ENCODE measurements around the gene RAB11FIP4. TPM values are rescaled to one million over a fixed set of nuclear protein-coding genes. Genes with fewer than 3 reads are reported as not detected.

Gene RAB11FIP4
- total RNA-seq, 4 donors from 2014 or later, result 41.0 to 173 (median 53.7) TPM

DNA sequence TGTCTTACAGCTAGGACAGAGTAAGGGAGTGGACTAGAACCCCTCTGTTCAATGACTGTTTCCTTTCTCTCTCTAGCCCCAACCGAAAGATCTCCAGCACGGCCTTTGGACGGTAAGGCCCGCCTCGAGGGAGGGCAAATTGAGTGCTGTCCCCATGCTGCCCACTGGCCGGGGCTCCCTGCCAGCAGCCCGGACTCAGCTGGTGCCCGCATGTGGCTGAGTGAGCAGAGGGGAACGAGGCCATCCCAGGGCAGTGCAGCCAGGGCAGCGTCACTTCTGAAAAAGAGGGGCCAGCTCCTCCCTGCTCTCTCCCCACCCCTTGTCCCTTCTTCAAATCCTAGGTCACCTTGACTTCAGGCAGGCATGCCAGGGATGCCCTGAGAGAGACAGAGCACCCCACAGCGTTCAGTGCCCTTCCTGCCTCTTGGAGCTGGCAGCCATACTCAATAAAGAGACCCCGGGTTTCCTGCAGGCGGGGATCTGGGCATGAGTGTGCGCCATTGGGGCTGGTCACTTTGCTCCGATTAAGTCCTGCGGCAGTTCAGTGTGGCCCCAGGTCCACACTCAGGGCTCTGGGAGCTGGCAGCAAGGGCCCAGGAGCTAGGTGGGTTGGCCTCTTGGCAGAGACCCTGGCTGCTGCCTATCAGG is 130.9 kb downstream of the RAB11FIP4 start:
- Histone ChIP-seq H3K27ac (no peak overlapping the region), H3K27me3 (no peaks in the 10 kb centered on the region), H3K36me3 (peaks cover 0 to 18% (median 0%) of the 10 kb centered on the region in 4 donors), H3K4me3 (no peak overlapping the region), H3K4me1 (no peaks in the 10 kb centered on the region), H3K9me3 (no peaks in the 10 kb centered on the region)
- in situ Hi-C loops (cut with MboI; ENCODE audit: low pct_ligation_motif_present in 1 of 4, low pct_unique_long_range_greater_than_20kb in 1 of 4, low sequenced_read_pairs in 3 of 4), result no loop called here
- no peak for DNase-seq
- TF ChIP-seq POLR2A (IDR thresholded peaks at IDR 0.05), result no peak
- TF ChIP-seq, protein P1, sequence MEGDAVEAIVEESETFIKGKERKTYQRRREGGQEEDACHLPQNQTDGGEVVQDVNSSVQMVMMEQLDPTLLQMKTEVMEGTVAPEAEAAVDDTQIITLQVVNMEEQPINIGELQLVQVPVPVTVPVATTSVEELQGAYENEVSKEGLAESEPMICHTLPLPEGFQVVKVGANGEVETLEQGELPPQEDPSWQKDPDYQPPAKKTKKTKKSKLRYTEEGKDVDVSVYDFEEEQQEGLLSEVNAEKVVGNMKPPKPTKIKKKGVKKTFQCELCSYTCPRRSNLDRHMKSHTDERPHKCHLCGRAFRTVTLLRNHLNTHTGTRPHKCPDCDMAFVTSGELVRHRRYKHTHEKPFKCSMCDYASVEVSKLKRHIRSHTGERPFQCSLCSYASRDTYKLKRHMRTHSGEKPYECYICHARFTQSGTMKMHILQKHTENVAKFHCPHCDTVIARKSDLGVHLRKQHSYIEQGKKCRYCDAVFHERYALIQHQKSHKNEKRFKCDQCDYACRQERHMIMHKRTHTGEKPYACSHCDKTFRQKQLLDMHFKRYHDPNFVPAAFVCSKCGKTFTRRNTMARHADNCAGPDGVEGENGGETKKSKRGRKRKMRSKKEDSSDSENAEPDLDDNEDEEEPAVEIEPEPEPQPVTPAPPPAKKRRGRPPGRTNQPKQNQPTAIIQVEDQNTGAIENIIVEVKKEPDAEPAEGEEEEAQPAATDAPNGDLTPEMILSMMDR (IDR thresholded peaks at IDR 0.05), result no peak
- TF ChIP-seq POLR2AphosphoS5 (IDR thresholded peaks at IDR 0.05), result no peak
- no peak for TF ChIP-seq EP300 (IDR thresholded peaks at IDR 0.05; ENCODE audit: low read depth)
- intact Hi-C loops (cut with DNase I; ENCODE audit: low total_unique reads), result no loop called here
- WGBS, 2 donors (ENCODE audit: low coverage in 1 of 2), result 87 to 96% methylated on average over 5 to 16 of the region's 16 CpGs

DNA sequence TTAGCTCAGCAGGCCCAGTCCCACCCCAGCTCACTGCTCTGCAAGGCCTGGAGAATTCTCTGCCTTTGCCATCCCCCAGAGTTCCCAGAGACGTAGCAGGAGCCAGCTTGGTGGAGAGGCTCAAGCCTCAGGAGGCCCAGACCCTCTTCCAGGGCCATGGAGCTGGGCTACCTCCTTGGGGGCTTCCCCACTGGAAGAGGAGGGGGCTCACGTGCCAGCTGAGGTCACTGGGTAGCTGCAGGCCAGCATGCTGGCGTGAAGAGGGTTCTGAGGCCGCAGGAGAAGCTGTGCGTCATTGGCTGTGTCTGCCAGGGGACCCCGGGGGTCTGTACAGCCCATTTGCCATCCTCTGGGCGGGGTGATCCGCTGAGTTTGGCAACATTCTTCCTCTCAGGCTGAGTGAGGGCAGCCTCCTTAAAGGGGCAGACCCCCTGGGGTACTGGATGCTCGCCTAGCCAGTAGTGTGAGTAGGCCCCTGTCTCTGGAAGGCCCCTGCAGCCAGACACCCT is 131.6 kb downstream of the RAB11FIP4 start:
- WGBS, 2 donors (ENCODE audit: low coverage in 1 of 2), result 99% methylated on average over 9 of the region's 9 CpGs; no CpG with 5 or more reads in 1 of the 2 donors
- intact Hi-C loops (cut with DNase I; ENCODE audit: low total_unique reads) (no loop called here), in situ Hi-C loops (cut with MboI; ENCODE audit: low pct_ligation_motif_present in 1 of 4, low pct_unique_long_range_greater_than_20kb in 1 of 4, low sequenced_read_pairs in 3 of 4) (no loop called here)
- Histone ChIP-seq H3K4me1 (no peaks in the 10 kb centered on the region), H3K36me3 (peaks cover 0 to 18% (median 0%) of the 10 kb centered on the region in 4 donors), H3K27me3 (no peaks in the 10 kb centered on the region), H3K4me3 (no peak overlapping the region), H3K27ac (no peak overlapping the region), H3K9me3 (no peaks in the 10 kb centered on the region)
- TF ChIP-seq POLR2A (IDR thresholded peaks at IDR 0.05), result no peak
- TF ChIP-seq POLR2AphosphoS5 (IDR thresholded peaks at IDR 0.05), result no peak
- no peak for TF ChIP-seq EP300 (IDR thresholded peaks at IDR 0.05; ENCODE audit: low read depth)
- TF ChIP-seq, protein P1 (IDR thresholded peaks at IDR 0.05), result no peak
- DNase-seq, result no peak

DNA sequence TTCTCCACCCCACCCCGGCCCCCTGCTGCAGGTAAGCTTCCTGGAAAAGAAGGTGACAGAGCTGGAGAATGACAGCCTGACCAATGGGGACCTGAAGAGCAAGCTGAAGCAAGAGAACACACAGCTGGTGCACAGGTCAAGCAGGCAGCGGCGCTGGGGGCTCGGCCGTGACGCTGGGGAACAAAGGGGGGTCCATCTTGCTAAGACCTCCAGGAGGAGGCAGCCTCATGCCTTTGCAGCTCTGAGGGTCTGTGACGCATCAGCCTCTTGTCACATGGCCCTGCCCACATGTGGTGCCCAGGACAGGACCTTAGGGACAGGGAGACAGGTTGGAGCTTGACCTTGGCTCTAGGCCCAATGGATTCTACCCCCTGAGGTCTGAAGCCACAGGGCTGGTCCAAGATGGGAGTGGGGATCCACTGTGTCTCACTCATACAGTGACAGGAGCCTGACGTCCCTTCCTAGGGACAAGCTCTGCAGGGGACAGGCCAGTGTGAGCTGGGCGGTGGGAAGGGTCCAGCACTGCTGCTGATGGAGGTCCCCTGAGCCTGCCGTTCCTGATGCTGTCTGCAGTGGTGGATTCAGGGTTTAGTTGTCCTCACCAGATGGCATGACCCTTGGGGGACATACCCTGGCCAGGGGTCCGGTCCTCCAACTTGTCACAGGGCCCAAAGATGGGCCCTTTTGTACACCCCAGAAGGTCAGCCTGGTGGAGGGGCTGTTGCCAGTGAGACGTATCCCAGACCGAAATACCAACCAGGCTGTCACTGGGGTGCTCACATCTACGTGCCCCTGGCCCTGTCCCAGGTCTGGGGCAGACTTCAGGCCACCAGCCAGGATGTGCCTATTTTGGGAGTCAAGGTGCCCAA is 132.6 kb downstream of the RAB11FIP4 start:
- WGBS, 2 donors (ENCODE audit: low coverage in 1 of 2), result 97% methylated on average over 14 of the region's 14 CpGs; no CpG with 5 or more reads in 1 of the 2 donors
- Histone ChIP-seq H3K27ac (no peak overlapping the region), H3K4me3 (no peak overlapping the region), H3K27me3 (no peaks in the 10 kb centered on the region), H3K9me3 (no peaks in the 10 kb centered on the region), H3K36me3 (peaks cover 0 to 18% (median 2%) of the 10 kb centered on the region in 4 donors), H3K4me1 (no peaks in the 10 kb centered on the region)
- intact Hi-C loops (cut with DNase I; ENCODE audit: low total_unique reads) (no loop called here), in situ Hi-C loops (cut with MboI; ENCODE audit: low pct_ligation_motif_present in 1 of 4, low pct_unique_long_range_greater_than_20kb in 1 of 4, low sequenced_read_pairs in 3 of 4) (no loop called here)
- DNase-seq, result no peak
- TF ChIP-seq, protein P1 (IDR thresholded peaks at IDR 0.05), result no peak
- TF ChIP-seq EP300 (IDR thresholded peaks at IDR 0.05; ENCODE audit: low read depth), result no peak
- TF ChIP-seq POLR2A (IDR thresholded peaks at IDR 0.05), result no peak
- no peak for TF ChIP-seq POLR2AphosphoS5 (IDR thresholded peaks at IDR 0.05)

All from transverse colon (tissue), 4 donors.